ENCODE measurements around the gene ZNF687.

GRCh38 chr1:151266821-151267220 is 15.3 kb upstream of the ZNF687 start:
- TF ChIP-seq CTCF (IDR thresholded peaks at IDR 0.05; ENCODE audit: low read depth, low read length, poor library complexity, severe bottlenecking) (no peak), EZH2phosphoT487 (IDR thresholded peaks at IDR 0.05; ENCODE audit: borderline replicate concordance, low read length) (no peak)

Data from DOHH2 (cell line).